A549 (cell line): ENCODE data around the gene SURF6. TPM values are rescaled to one million over a fixed set of nuclear protein-coding genes. Genes with fewer than 3 reads are reported as not detected.
"Not testable (repeated sequence)": the region's sequence is repeated elsewhere in the genome, so short reads cannot be mapped to it uniquely, and the experiment has no call there.

Source experiments
- ATAC-seq, 2 experiments: fragments of 200-7000 bp in 1 of 2; fragments of >200 bp in 1 of 2; cut with Nextera tagmentation in 1 of 2; cut with Tn5 transposase in 1 of 2; 3 replicates each; pipeline versions ENCODE4 v1.8.0 to v1.9.1; 2018 to 2020; ENCODE audit warnings: mild to moderate bottlenecking in 1 of 2, moderate library complexity in 1 of 2
- CTCF ChIA-PET: fragments of 300-600 bp; sonication (Branson Sonifier 250); formaldehyde crosslinking; extraction: SDS; loops from one replicate; lab custom pipeline; 2021; ENCODE audit warnings: antibody characterized with exemption, inconsistent platforms; lab: Yijun Ruan, JAX
- POLR2A ChIA-PET: fragments of 350-600 bp; formaldehyde crosslinking; extraction: SDS; loops from one replicate; lab custom pipeline; 2021; ENCODE audit warnings: antibody characterized with exemption, inconsistent platforms; lab: Yijun Ruan, JAX
- DNase-seq, 2 experiments: peaks; one replicate each; pipeline versions ENCODE4 v3.0.0 to v3.0.0-alpha.2; 2011 to 2016; ENCODE audit warnings: low read depth in 1 of 2, low spot score in 1 of 2
- FAIRE-seq: peaks from 2 replicates; lab custom pipeline; 2011; peaks lifted over from hg19 to GRCh38; lab: Jason Lieb, UNC
- H3K27ac ChIP-seq, 2 experiments: fragments of >200 bp; sonication (Bioruptor Twin); formaldehyde crosslinking; 3 replicates each; pipeline ENCODE4 v1.5.1; 2016 to 2017
- H3K4me1 ChIP-seq: fragments of >200 bp; sonication (Bioruptor Twin); formaldehyde crosslinking; 3 replicates; pipeline ENCODE4 v1.6.1; 2016
- H3K4me2 ChIP-seq: fragments of >200 bp; sonication (Bioruptor Twin); formaldehyde crosslinking; 3 replicates; pipeline ENCODE4 v1.6.1; 2016
- H3K4me3 ChIP-seq: fragments of >200 bp; sonication (Bioruptor Twin); formaldehyde crosslinking; 3 replicates; pipeline ENCODE4 v1.5.1; 2016
- H3K9me3 ChIP-seq: fragments of >200 bp; sonication (Bioruptor Twin); formaldehyde crosslinking; 3 replicates; pipeline ENCODE4 v1.6.1; 2016
- BCL3 ChIP-seq: fragments of >200 bp; sonication (Bioruptor Twin); formaldehyde crosslinking; IDR thresholded peaks from 3 replicates; pipeline ENCODE4 v1.6.1; 2016
- BHLHE40 ChIP-seq: IDR thresholded peaks from 2 replicates; pipeline ENCODE4 v1.6.1; 2012; ENCODE audit warnings: low read depth, low read length, inconsistent platforms
- CBX2 ChIP-seq: fragments of 200-600 bp; sonication (generic); IDR thresholded peaks from 2 replicates; pipeline ENCODE4 v1.6.1; 2016; ENCODE audit warnings: low read depth, mild to moderate bottlenecking, borderline replicate concordance
- CHD2 ChIP-seq: fragments of 150-350 bp; IDR thresholded peaks from 2 replicates; pipeline ENCODE4 v1.6.1; 2014; ENCODE audit warnings: low read length; ENCODE audit not compliant: partially characterized antibody
- E2F6 ChIP-seq: IDR thresholded peaks from 2 replicates; pipeline ENCODE4 v1.6.1; 2012; ENCODE audit warnings: low read depth, borderline replicate concordance
- EHF ChIP-seq: fragments of 250-450 bp; sonication (Bioruptor Pico); IDR thresholded peaks from 2 replicates; pipeline ENCODE4 v1.5.0; 2020; ENCODE audit warnings: mild to moderate bottlenecking
- EHMT2 ChIP-seq: fragments of 200-600 bp; sonication (generic); IDR thresholded peaks from 2 replicates; pipeline ENCODE4 v1.6.1; 2016; ENCODE audit warnings: antibody characterized with exemption, low read depth, mild to moderate bottlenecking, moderate library complexity
- EP300 ChIP-seq, 2 experiments: fragments of >200 bp; sonication (Bioruptor Twin); formaldehyde crosslinking; IDR thresholded peaks; 2 replicates in 1 of 2; 3 replicates in 1 of 2; pipeline ENCODE4 v1.6.1; 2016 to 2017
- HEYL ChIP-seq: fragments of 250-450 bp; sonication (Bioruptor Pico); IDR thresholded peaks from 2 replicates; pipeline ENCODE4 v1.8.0; 2021; ENCODE audit warnings: mild to moderate bottlenecking, moderate library complexity
- HOXB5 ChIP-seq: fragments of 250-450 bp; sonication (Bioruptor Pico); IDR thresholded peaks from 2 replicates; pipeline ENCODE4 v1.5.0; 2020; ENCODE audit warnings: mild to moderate bottlenecking, moderate library complexity
- JUN ChIP-seq, 2 experiments: fragments of >200 bp; sonication (Bioruptor Twin); formaldehyde crosslinking; IDR thresholded peaks; 2 replicates in 1 of 2; 3 replicates in 1 of 2; pipeline ENCODE4 v1.6.1; 2016 to 2017
- NFE2L2 ChIP-seq: fragments of 150-350 bp; conservative IDR thresholded peaks from 2 replicates; pipeline ENCODE4 v1.6.1; 2014; ENCODE audit warnings: low read length
- RAD21 ChIP-seq, 2 experiments: fragments of >200 bp in 1 of 2; sonication (Bioruptor Twin) in 1 of 2; formaldehyde crosslinking in 1 of 2; IDR thresholded peaks in 1 of 2; conservative IDR thresholded peaks in 1 of 2; 2 replicates in 1 of 2; 3 replicates in 1 of 2; pipeline ENCODE4 v1.6.1; 2012 to 2018; ENCODE audit warnings: inconsistent platforms in 1 of 2
- RCOR1 ChIP-seq: fragments of 150-350 bp; IDR thresholded peaks from 2 replicates; pipeline ENCODE4 v1.6.1; 2014; ENCODE audit warnings: antibody characterized with exemption, low read length, low read depth
- RFX5 ChIP-seq: fragments of 450-650 bp; IDR thresholded peaks from 2 replicates; pipeline ENCODE4 v1.7.1; 2014; ENCODE audit warnings: antibody characterized with exemption, mild to moderate bottlenecking, moderate library complexity
- SMC3 ChIP-seq: fragments of >200 bp; sonication (Bioruptor Twin); formaldehyde crosslinking; IDR thresholded peaks from 3 replicates; pipeline ENCODE4 v1.6.1; 2018; ENCODE audit warnings: inconsistent platforms
- TP53 ChIP-seq: fragments of 250-450 bp; sonication (Bioruptor Pico); IDR thresholded peaks from 2 replicates; pipeline ENCODE4 v1.5.0; 2021; ENCODE audit warnings: mild to moderate bottlenecking, moderate library complexity
- USF2 ChIP-seq: fragments of 450-650 bp; IDR thresholded peaks from 2 replicates; pipeline ENCODE4 v1.6.1; 2014; ENCODE audit warnings: antibody characterized with exemption
- ZFP36 ChIP-seq: fragments of 450-650 bp; IDR thresholded peaks from 2 replicates; pipeline ENCODE4 v1.6.1; 2014; ENCODE audit warnings: borderline replicate concordance; ENCODE audit not compliant: partially characterized antibody
- ZNF302 ChIP-seq: fragments of 250-450 bp; sonication (Bioruptor Pico); IDR thresholded peaks from 2 replicates; pipeline ENCODE4 v1.9.0; 2021; ENCODE audit warnings: inconsistent platforms, mild to moderate bottlenecking, moderate library complexity
- WGBS: methylation state at CpG from one replicate; pipeline ENCODE4 v1.1.6; 2017; ENCODE audit errors: missing lambda C conversion rate; 5-methylcytosine and 5-hydroxymethylcytosine counted together
- polyA plus RNA-seq, 4 experiments: library from polyadenylated mRNA; depleted of rRNA in 3 of 4; stranded (reverse); fragments of >200 nt; fragmentation: RNase III in 1 of 4; extraction: RNeasy Plus Mini Kit Qiagen cat#74134 plus additional on column Dnase treatment in 1 of 4; gene quantifications; 2 replicates in 3 of 4; 3 replicates in 1 of 4; pipeline ENCODE4 v1.2.3, GENCODE V29; 2011 to 2017
- TF ChIP-seq, protein P1 (sequence below): fragments of 250-450 bp; sonication (Bioruptor Pico); IDR thresholded peaks from 2 replicates; pipeline ENCODE4 v1.5.0; 2020; ENCODE audit warnings: low read depth, mild to moderate bottlenecking, moderate library complexity

SURF6 gene
- polyA plus RNA-seq, 2 of the 4 experiments (the other 2 are of a cell fraction) = 10.5 to 25.1 TPM

GRCh38 chr9:133321411-133321935 lies 14.5 kb downstream of the SURF6 start:
- POLR2A ChIA-PET = no interaction called here
- no peak for DNase-seq
- no peak overlapping the region for H3K27ac ChIP-seq
- no peak for FAIRE-seq
- ATAC-seq = no peak
- no peak overlapping the region for H3K4me2 ChIP-seq
- TF ChIP-seq BHLHE40 = no peak
- TF ChIP-seq EHMT2 = no peak
- no peaks in the 10 kb centered on the region for H3K4me1 ChIP-seq
- 0 out of 3 replicates have a peak, but pooled peaks cover 5% of the 10 kb centered on the region for H3K9me3 ChIP-seq
- CTCF ChIA-PET = interaction anchor here (0.9 to 1.8 kb wide), 2 partner anchors 82 to 136 kb away, joined by 5 read pairs; no protein-coding TSS in a partner anchor
- no peak overlapping the region for H3K4me3 ChIP-seq
- WGBS = 67% methylated on average over 13 of the region's 13 CpGs

- TF ChIP-seq RAD21 (conservative IDR thresholded peaks at IDR 0.05 in 1 of 2, IDR thresholded peaks at IDR 0.05 in 1 of 2) (no peak), EHF (CRISPR knock-in tag) (no peak), BHLHE40 (no peak), HOXB5 (no peak), CHD2 (no peak), JUN (IDR thresholded peaks at IDR 0.05) (no peak), HEYL (CRISPR knock-in tag) (no peak), EP300 (IDR thresholded peaks at IDR 0.05) (no peak), SMC3 (no peak), RCOR1 (no peak), ZFP36 (no peak), E2F6 (no peak), USF2 (no peak), TP53 (CRISPR knock-in tag) (no peak), ZNF302 (CRISPR knock-in tag) (no peak), RFX5 (no peak), CBX2 (no peak), NFE2L2 (no peak), BCL3 (no peak)
- TF ChIP-seq, protein P1, sequence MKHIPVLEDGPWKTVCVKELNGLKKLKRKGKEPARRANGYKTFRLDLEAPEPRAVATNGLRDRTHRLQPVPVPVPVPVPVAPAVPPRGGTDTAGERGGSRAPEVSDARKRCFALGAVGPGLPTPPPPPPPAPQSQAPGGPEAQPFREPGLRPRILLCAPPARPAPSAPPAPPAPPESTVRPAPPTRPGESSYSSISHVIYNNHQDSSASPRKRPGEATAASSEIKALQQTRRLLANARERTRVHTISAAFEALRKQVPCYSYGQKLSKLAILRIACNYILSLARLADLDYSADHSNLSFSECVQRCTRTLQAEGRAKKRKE = no peak
- Histone ChIP-seq H3K4me3 (no peak overlapping the region), H3K4me2 (no peak overlapping the region), H3K4me1 (no peaks in the 10 kb centered on the region), H3K27ac (no peak overlapping the region), H3K9me3 (0 out of 3 replicates have a peak, but pooled peaks cover 5% of the 10 kb centered on the region)
- DNase-seq = peak in 1 of 2 experiments; percentile 24
- FAIRE-seq = no peak
- ChIA-PET CTCF (interaction anchor here (0.7 to 1.8 kb wide), 7 partner anchors 10 to 176 kb away, joined by 3 to 7 read pairs (median 4); no protein-coding TSS in a partner anchor), POLR2A (interaction anchor here (0.6 kb wide), 2 partner anchors 15 to 128 kb away, joined by 3 read pairs; no protein-coding TSS in a partner anchor)
- peak; percentile 50 to 70; a peak in 4 of 6 replicates for ATAC-seq
- WGBS = 64% methylated on average over 10 of the region's 13 CpGs
Measured at GRCh38 chr9:133320421-133320881, 15.5 kb downstream of the SURF6 start.

DNA sequence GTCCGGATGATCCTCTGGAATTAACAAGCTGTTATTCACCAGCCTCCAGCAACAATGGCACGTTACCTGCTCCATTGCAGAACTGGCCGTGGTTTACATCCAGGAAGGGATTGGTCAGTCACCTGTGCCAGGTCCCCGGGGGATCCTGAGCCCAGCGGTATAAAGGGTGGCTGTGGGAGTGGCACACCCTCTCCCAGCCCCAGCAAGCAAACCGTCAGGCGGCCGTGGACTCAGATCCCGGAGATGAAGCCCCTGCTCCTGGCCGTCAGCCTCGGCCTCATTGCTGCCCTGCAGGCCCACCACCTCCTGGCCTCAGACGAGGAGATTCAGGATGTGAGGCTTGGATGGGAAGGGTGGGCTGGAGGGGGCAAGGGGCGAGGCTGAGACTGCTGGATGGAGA lies 18.4 kb downstream of the SURF6 start:
- H3K27ac ChIP-seq, H3K4me1 ChIP-seq, DNase-seq, ATAC-seq, H3K4me3 ChIP-seq, FAIRE-seq, H3K4me2 ChIP-seq, POLR2A ChIA-PET, CTCF ChIA-PET, H3K9me3 ChIP-seq: not testable (repeated sequence)
- 40% methylated on average over 7 of the region's 13 CpGs for WGBS
